HG03521 (cell line): Measurements from ENCODE around the gene GRM3.
"Not testable (repeated sequence)": the region's sequence is repeated elsewhere in the genome, so short reads cannot be mapped to it uniquely, and the experiment has no call there.

Experiments used
- ATAC-seq: cut with Tn5 transposase; IDR thresholded peaks from one replicate; pipeline ENCODE4 v1.9.1; 2021; ENCODE audit warnings: mild to moderate bottlenecking, moderate library complexity; ENCODE audit not compliant: unreplicated experiment

Gene GRM3

GRCh38 chr7:86643561-86644281, at the start of gene GRM3:
GRM3 (plus strand) TSS chr7:86643909; CDS start chr7:86765146, 121,237 bp downstream.
- no peak for ATAC-seq

- ATAC-seq, result no peak
These were observed 45.4 kb upstream of the GRM3 start for GRCh38 chr7:86598311-86598710.

GRCh38 chr7:86598721-86599120, 45.0 kb upstream of the GRM3 start:
- ATAC-seq, result no peak

GRCh38 chr7:86600506-86601290, 43.0 kb upstream of the GRM3 start:
- ATAC-seq, result no peak

GRCh38 chr7:86615711-86616110, 28.0 kb upstream of the GRM3 start:
- ATAC-seq, result not testable (repeated sequence)

- no peak for ATAC-seq
These were observed 844 bp downstream of the GRM3 start for GRCh38 chr7:86644282-86645224.

GRCh38 chr7:86645225-86645608, 1.5 kb downstream of the GRM3 start:
- ATAC-seq, result no peak

GRCh38 chr7:86645676-86646276, 2.1 kb downstream of the GRM3 start:
- no peak for ATAC-seq

- no peak for ATAC-seq
These were observed 3.8 kb downstream of the GRM3 start for GRCh38 chr7:86647385-86648094.

GRCh38 chr7:86648169-86648568, 4.5 kb downstream of the GRM3 start:
- no peak for ATAC-seq

- ATAC-seq, result no peak
These were observed 10.4 kb downstream of the GRM3 start for GRCh38 chr7:86653919-86654659.

- no peak for ATAC-seq
These were observed 14.2 kb downstream of the GRM3 start for GRCh38 chr7:86657948-86658347.

- no peak for ATAC-seq
These were observed 17.3 kb downstream of the GRM3 start for GRCh38 chr7:86660950-86661462.

- ATAC-seq, result no peak
These were observed 20.8 kb downstream of the GRM3 start for GRCh38 chr7:86664486-86664885.

- no peak for ATAC-seq
These were observed 21.3 kb downstream of the GRM3 start for GRCh38 chr7:86664991-86665390.

- ATAC-seq, result no peak
These were observed 22.0 kb downstream of the GRM3 start for GRCh38 chr7:86665669-86666068.

- no peak for ATAC-seq
These were observed 24.0 kb downstream of the GRM3 start for GRCh38 chr7:86667732-86668131.

- ATAC-seq, result no peak
These were observed 24.6 kb downstream of the GRM3 start for GRCh38 chr7:86668315-86668714.

GRCh38 chr7:86687831-86688230, 44.1 kb downstream of the GRM3 start:
- no peak for ATAC-seq
